ENCODE results near the gene DRG1. TPM values are rescaled to one million over a fixed set of nuclear protein-coding genes. Genes with fewer than 3 reads are reported as not detected.
"Not testable (repeated sequence)": the region's sequence is repeated elsewhere in the genome, so short reads cannot be mapped to it uniquely, and the experiment has no call there.

DRG1 gene
- total RNA-seq, 4 donors from 2014 or later, result 57.7 to 67.6 (median 66.3) TPM

DNA sequence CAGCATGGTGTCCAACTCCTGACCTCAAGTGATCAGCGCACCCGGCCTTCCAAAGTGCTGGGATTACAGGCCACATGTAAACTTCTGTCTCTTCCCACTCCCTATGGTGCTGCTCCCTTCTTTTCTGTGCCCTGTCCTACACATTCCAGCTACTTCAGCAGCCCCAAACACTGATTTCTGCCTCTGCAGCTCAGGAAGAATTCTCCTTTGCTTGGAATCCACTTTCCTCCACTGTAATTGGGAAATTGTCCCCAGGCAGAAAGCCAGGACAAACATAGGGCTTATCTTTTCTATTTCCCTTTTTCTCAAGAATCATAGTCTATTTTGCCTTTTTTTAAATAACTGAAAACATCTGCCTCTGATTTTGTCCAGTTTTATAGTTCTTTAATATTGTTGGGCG lies 21.3 kb upstream of the DRG1 start:
- Histone ChIP-seq H3K27ac (no peak overlapping the region), H3K9me3 (no peaks in the 10 kb centered on the region), H3K4me1 (no peaks in the 10 kb centered on the region), H3K4me3 (replicated peaks in 1 of 3) (no peak overlapping the region), H3K27me3 (no peaks in the 10 kb centered on the region), H3K36me3 (no peaks in the 10 kb centered on the region)
- TF ChIP-seq POLR2A (IDR thresholded peaks at IDR 0.05) (no peak), CTCF (IDR thresholded peaks at IDR 0.05) (no peak)
- no peak for DNase-seq
- intact Hi-C loops (cut with DNase I), result no loop called here
- 86% methylated on average over 3 of the region's 3 CpGs for WGBS, 2 donors

DNA sequence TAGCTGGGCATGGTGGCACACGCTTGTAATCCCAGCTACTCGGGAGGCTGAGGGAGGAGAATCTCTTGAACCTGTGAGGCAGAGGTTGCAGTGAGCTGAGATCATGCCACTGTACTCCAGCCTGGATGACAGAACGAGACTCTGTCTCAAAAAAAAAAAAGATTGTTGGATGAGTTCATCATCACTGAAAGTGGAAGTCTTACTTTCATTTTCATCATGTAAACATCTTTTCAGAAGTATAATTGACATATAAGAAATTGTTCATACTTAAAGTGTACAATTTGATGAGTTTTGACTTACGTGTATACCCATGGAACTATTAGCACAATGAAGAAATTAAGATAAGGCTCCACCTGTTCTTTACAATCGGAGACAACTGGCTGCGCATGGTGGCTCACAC lies 20.8 kb upstream of the DRG1 start:
- DNase-seq; intact Hi-C loops (cut with DNase I); H3K27me3 ChIP-seq; H3K4me3 ChIP-seq (replicated peaks in 1 of 3); H3K27ac ChIP-seq; H3K9me3 ChIP-seq; H3K4me1 ChIP-seq; H3K36me3 ChIP-seq: not testable (repeated sequence)
- 81 to 84% methylated on average over 6 of the region's 6 CpGs for WGBS, 2 donors

GRCh38 chr22:31393893-31394292 lies 5.5 kb upstream of the DRG1 start:
- intact Hi-C loops (cut with DNase I), result no loop called here

GRCh38 chr22:31394326-31394725 lies 5.1 kb upstream of the DRG1 start:
- no peak overlapping the region for H3K4me3 ChIP-seq (replicated peaks in 1 of 3)
- H3K27ac ChIP-seq, result no peak overlapping the region
- WGBS, 2 donors, result 81 to 82% methylated on average over 3 of the region's 3 CpGs
- H3K9me3 ChIP-seq, result no peaks in the 10 kb centered on the region
- no peak for DNase-seq
- TF ChIP-seq POLR2A (IDR thresholded peaks at IDR 0.05) (no peak), CTCF (IDR thresholded peaks at IDR 0.05) (no peak)
- peaks cover 0 to 5% of the 10 kb centered on the region in 2 donors for H3K4me1 ChIP-seq
- H3K27me3 ChIP-seq, result no peaks in the 10 kb centered on the region
- intact Hi-C loops (cut with DNase I), result no loop called here
- no peaks in the 10 kb centered on the region for H3K36me3 ChIP-seq

More at GRCh38 chr22:31393893-31394292, 5.5 kb upstream of the DRG1 start:
- WGBS, 2 donors, result 97 to 100% methylated on average over 2 of the region's 2 CpGs
- no peak overlapping the region for H3K27ac ChIP-seq
- no peaks in the 10 kb centered on the region for H3K9me3 ChIP-seq
- no peak for DNase-seq
- peaks cover 0 to 3% of the 10 kb centered on the region in 2 donors for H3K4me1 ChIP-seq
- H3K4me3 ChIP-seq (replicated peaks in 1 of 3), result no peak overlapping the region
- no peaks in the 10 kb centered on the region for H3K27me3 ChIP-seq
- TF ChIP-seq POLR2A (IDR thresholded peaks at IDR 0.05) (no peak), CTCF (IDR thresholded peaks at IDR 0.05) (no peak)
- H3K36me3 ChIP-seq, result no peaks in the 10 kb centered on the region

DNA sequence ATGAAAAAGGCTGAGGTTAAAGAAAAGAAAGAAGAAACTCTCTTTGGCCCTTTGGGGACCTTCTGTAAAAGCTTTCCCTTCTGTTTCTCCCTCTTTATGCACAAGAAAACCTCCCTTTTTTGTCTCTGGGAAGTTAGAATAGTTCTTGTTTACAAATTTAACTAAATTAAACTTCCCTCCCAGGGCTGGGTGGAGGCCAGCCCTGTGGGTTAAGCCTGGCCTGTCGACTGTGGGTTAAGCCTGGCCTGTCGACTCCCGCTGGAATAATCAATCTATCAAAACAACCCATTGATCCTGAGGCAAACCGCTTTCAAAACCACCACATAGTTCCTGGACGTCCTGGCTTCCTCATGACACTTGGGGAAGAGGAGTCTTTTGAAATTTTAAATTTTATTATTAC lies 1.2 kb upstream of the DRG1 start:
- intact Hi-C loops (cut with DNase I), result loop anchor here (2.0 kb wide), 1 partner anchor 53 kb away; no protein-coding TSS in a partner anchor
- Histone ChIP-seq H3K36me3 (peaks cover 11 to 13% of the 10 kb centered on the region in 2 donors), H3K4me1 (peaks cover 10 to 15% of the 10 kb centered on the region in 2 donors), H3K9me3 (no peaks in the 10 kb centered on the region), H3K27me3 (no peaks in the 10 kb centered on the region), H3K4me3 (replicated peaks in 1 of 3) (no peak overlapping the region), H3K27ac (no peak overlapping the region)
- TF ChIP-seq POLR2A (IDR thresholded peaks at IDR 0.05) (no peak), CTCF (IDR thresholded peaks at IDR 0.05) (no peak)
- no peak for DNase-seq
- WGBS, 2 donors, result 76 to 78% methylated on average over 5 of the region's 5 CpGs

GRCh38 chr22:31400023-31400397 lies 606 bp downstream of the DRG1 start:
- Histone ChIP-seq H3K27me3 (no peaks in the 10 kb centered on the region), H3K36me3 (peaks cover 26 to 27% of the 10 kb centered on the region in 2 donors), H3K27ac (peak overlapping the region; percentile 25 to 85 (median 79)), H3K4me3 (replicated peaks in 1 of 3) (peak overlapping the region; percentile 23 to 67 (median 59)), H3K9me3 (no peaks in the 10 kb centered on the region), H3K4me1 (peaks cover 10 to 15% of the 10 kb centered on the region in 2 donors)
- TF ChIP-seq POLR2A (IDR thresholded peaks at IDR 0.05), result no peak
- TF ChIP-seq CTCF (IDR thresholded peaks at IDR 0.05), result no peak
- 2 to 3% methylated on average over 11 of the region's 11 CpGs for WGBS, 2 donors
- no peak for DNase-seq
- intact Hi-C loops (cut with DNase I), result no loop called here

DNA sequence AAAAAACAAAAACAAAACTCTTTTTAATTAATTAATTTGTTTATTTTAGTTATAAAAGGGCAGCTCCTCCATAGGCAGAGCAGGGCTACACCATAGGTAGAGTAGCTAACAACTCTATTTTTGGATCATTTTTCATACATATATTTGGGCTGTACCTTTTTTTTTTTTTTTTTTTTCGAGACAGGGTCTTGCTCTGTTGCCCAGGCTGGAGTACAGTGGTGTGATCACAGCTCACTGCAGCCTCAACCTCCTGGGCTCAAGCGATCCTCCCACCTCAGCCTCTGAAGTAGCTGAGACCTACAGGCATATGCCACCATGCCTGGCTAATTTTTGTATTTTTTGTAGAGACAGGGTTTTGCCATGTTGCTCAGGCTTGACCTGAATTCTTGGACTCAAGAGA lies 2.9 kb downstream of the DRG1 start:
- intact Hi-C loops (cut with DNase I); H3K27ac ChIP-seq; H3K27me3 ChIP-seq; DNase-seq; H3K9me3 ChIP-seq; H3K4me3 ChIP-seq (replicated peaks in 1 of 3): not testable (repeated sequence)
- 89 to 95% methylated on average over 2 of the region's 2 CpGs for WGBS, 2 donors
- peaks cover 42 to 43% of the 10 kb centered on the region in 2 donors for H3K36me3 ChIP-seq
- H3K4me1 ChIP-seq, result peaks cover 10 to 15% of the 10 kb centered on the region in 2 donors
